Mammary epithelial cell (primary cell): ENCODE measurements around the gene KLHL25.

Experiments used
- EZH2 ChIP-seq: IDR thresholded peaks from 2 replicates; pipeline ENCODE4 v1.6.1; 2012; ENCODE audit warnings: low read length, inconsistent platforms, borderline replicate concordance
- TF ChIP-seq, protein P1 (sequence below), 2 donors: IDR thresholded peaks in 1 of 2; conservative IDR thresholded peaks in 1 of 2; 2 replicates each; pipeline ENCODE4 v1.5.1; 2011 to 2012; ENCODE audit warnings: inconsistent platforms in 2 of 2, low read length in 2 of 2, mild to moderate bottlenecking in 2 of 2, control low read depth in 1 of 2, low read depth in 1 of 2; ENCODE audit not compliant: insufficient read depth in 1 of 2; ENCODE audit errors: extremely low read depth in 1 of 2

DNA sequence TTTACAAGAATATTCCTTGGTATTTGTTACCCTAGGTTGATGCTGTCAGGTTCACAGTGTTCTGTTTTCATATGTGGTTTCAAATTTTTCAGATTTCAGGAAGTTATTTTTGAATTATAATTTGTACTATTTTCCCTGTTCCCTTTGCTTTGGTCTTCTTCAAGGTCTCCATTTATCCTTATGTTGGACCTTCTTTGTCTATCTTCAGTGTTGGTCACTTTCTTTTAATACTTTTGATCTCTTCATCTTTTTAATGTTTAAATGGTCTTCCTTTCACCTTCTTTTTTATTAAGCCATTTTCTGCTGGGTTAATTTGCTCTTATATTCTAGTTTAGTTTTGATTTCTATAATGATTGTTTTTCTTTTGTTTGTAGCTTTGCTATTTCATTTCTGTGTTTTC is 61.3 kb downstream of the KLHL25 start:
- TF ChIP-seq, protein P1, sequence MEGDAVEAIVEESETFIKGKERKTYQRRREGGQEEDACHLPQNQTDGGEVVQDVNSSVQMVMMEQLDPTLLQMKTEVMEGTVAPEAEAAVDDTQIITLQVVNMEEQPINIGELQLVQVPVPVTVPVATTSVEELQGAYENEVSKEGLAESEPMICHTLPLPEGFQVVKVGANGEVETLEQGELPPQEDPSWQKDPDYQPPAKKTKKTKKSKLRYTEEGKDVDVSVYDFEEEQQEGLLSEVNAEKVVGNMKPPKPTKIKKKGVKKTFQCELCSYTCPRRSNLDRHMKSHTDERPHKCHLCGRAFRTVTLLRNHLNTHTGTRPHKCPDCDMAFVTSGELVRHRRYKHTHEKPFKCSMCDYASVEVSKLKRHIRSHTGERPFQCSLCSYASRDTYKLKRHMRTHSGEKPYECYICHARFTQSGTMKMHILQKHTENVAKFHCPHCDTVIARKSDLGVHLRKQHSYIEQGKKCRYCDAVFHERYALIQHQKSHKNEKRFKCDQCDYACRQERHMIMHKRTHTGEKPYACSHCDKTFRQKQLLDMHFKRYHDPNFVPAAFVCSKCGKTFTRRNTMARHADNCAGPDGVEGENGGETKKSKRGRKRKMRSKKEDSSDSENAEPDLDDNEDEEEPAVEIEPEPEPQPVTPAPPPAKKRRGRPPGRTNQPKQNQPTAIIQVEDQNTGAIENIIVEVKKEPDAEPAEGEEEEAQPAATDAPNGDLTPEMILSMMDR (conservative IDR thresholded peaks at IDR 0.05 in 1 of 2, IDR thresholded peaks at IDR 0.05 in 1 of 2; ENCODE audit: extremely low read depth in 1 of 2, insufficient read depth in 1 of 2, low read depth in 1 of 2, low read length in 2 of 2) = no peak
- TF ChIP-seq EZH2 = no peak
